H9 (cell line): ENCODE data around the gene SPEG. TPM values are rescaled to one million over a fixed set of nuclear protein-coding genes. Genes with fewer than 3 reads are reported as not detected.
A peak's percentile ranks its signal among the peaks of the same experiment; 100 is the strongest.

Experiments used
- DNase-seq: peaks from one replicate; pipeline ENCODE4 v3.0.0-alpha.2; 2017
- H2AFZ ChIP-seq: one replicate; pipeline ENCODE4 v1.6.1; 2013; ENCODE audit warnings: mild to moderate bottlenecking, low read length, control low read depth, moderate library complexity
- H2AK5ac ChIP-seq: 2 replicates; pipeline ENCODE4 v1.6.1; 2013; ENCODE audit warnings: low read length, control low read depth, mixed read lengths; ENCODE audit not compliant: insufficient read length
- H2BK120ac ChIP-seq: one replicate; pipeline ENCODE4 v1.6.1; 2013; ENCODE audit warnings: low read depth, mild to moderate bottlenecking, low read length, control low read depth, inconsistent platforms; ENCODE audit not compliant: poor library complexity, severe bottlenecking
- H2BK12ac ChIP-seq: 2 replicates; pipeline ENCODE4 v1.6.1; 2013; ENCODE audit warnings: low read length, control low read depth, mixed read lengths, low read depth; ENCODE audit not compliant: insufficient read length
- H2BK15ac ChIP-seq: 2 replicates; pipeline ENCODE4 v1.6.1; 2013; ENCODE audit warnings: low read depth, low read length, control low read depth
- H2BK20ac ChIP-seq: one replicate; pipeline ENCODE4 v1.6.1; 2013; ENCODE audit warnings: low read depth, mild to moderate bottlenecking, low read length, control low read depth, inconsistent platforms; ENCODE audit not compliant: poor library complexity, severe bottlenecking
- H2BK5ac ChIP-seq: 2 replicates; pipeline ENCODE4 v1.6.1; 2013; ENCODE audit warnings: low read length, control low read depth, mixed read lengths; ENCODE audit not compliant: insufficient read length
- H3K14ac ChIP-seq: 2 replicates; pipeline ENCODE4 v1.6.1; 2013; ENCODE audit warnings: low read length, control low read depth; ENCODE audit not compliant: insufficient read depth
- H3K18ac ChIP-seq: 2 replicates; pipeline ENCODE4 v1.6.1; 2013; ENCODE audit warnings: low read depth, mild to moderate bottlenecking, mixed read lengths, low read length, control low read depth; ENCODE audit not compliant: insufficient read length
- H3K23ac ChIP-seq: 2 replicates; pipeline ENCODE4 v1.6.1; 2013; ENCODE audit warnings: low read length, control low read depth, mixed read lengths, low read depth; ENCODE audit not compliant: insufficient read length
- H3K23me2 ChIP-seq: 2 replicates; pipeline ENCODE4 v1.6.1; 2013; ENCODE audit warnings: low read depth, mild to moderate bottlenecking, mixed read lengths, low read length, control low read depth; ENCODE audit not compliant: insufficient read length, poor library complexity, severe bottlenecking
- H3K27ac ChIP-seq: 2 replicates; pipeline ENCODE4 v1.5.1; 2013; ENCODE audit warnings: low read length, control low read depth, mixed read lengths, low read depth; ENCODE audit not compliant: insufficient read length
- H3K27me3 ChIP-seq: 2 replicates; pipeline ENCODE4 v1.6.1; 2013; ENCODE audit warnings: low read length, control low read depth, inconsistent platforms; ENCODE audit not compliant: insufficient read depth
- H3K4ac ChIP-seq: 2 replicates; pipeline ENCODE4 v1.6.1; 2013; ENCODE audit warnings: low read depth, mild to moderate bottlenecking, control low read depth, inconsistent platforms, low read length, moderate library complexity
- H3K4me1 ChIP-seq: 2 replicates; pipeline ENCODE4 v1.6.1; 2013; ENCODE audit warnings: low read length, control low read depth, inconsistent platforms; ENCODE audit not compliant: insufficient read depth
- H3K4me2 ChIP-seq: 2 replicates; pipeline ENCODE4 v1.6.1; 2013; ENCODE audit warnings: low read length, control low read depth, mixed read lengths; ENCODE audit not compliant: insufficient read length, insufficient read depth
- H3K56ac ChIP-seq: 2 replicates; pipeline ENCODE4 v1.6.1; 2013; ENCODE audit warnings: low read depth, mild to moderate bottlenecking, mixed read lengths, low read length, control low read depth; ENCODE audit not compliant: insufficient read length
- H3K79me1 ChIP-seq: 2 replicates; pipeline ENCODE4 v1.6.1; 2013; ENCODE audit warnings: low read depth, mild to moderate bottlenecking, moderate library complexity, low read length, control low read depth, inconsistent platforms; ENCODE audit not compliant: insufficient read depth, poor library complexity, severe bottlenecking
- H3K79me2 ChIP-seq: 2 replicates; pipeline ENCODE4 v1.6.1; 2013; ENCODE audit warnings: low read length, control low read depth, inconsistent platforms; ENCODE audit not compliant: insufficient read depth
- H3K9ac ChIP-seq: 2 replicates; pipeline ENCODE4 v1.6.1; 2013; ENCODE audit warnings: low read length, control low read depth, mixed read lengths; ENCODE audit not compliant: insufficient read length; ENCODE audit errors: extremely low read depth
- H3K9me3 ChIP-seq: one replicate; pipeline ENCODE4 v1.6.1; 2013; ENCODE audit warnings: low read depth, low read length, inconsistent platforms; ENCODE audit not compliant: control insufficient read depth
- H3T11ph ChIP-seq: one replicate; pipeline ENCODE4 v1.6.1; 2013; ENCODE audit warnings: mild to moderate bottlenecking, low read length, control low read depth, inconsistent platforms
- H4K20me1 ChIP-seq: one replicate; pipeline ENCODE4 v1.6.1; 2013; ENCODE audit not compliant: control insufficient read depth, insufficient read length, insufficient read depth
- H4K5ac ChIP-seq: 2 replicates; pipeline ENCODE4 v1.6.1; 2013; ENCODE audit warnings: low read depth, mild to moderate bottlenecking, mixed read lengths, low read length, control low read depth; ENCODE audit not compliant: insufficient read length
- H4K8ac ChIP-seq: replicated peaks from 2 replicates; pipeline ENCODE4 v1.6.1; 2013; ENCODE audit warnings: low read length, control low read depth, mixed read lengths, low read depth; ENCODE audit not compliant: insufficient read length
- H4K91ac ChIP-seq: 2 replicates; pipeline ENCODE4 v1.6.1; 2013; ENCODE audit warnings: low read depth, mild to moderate bottlenecking, moderate library complexity, mixed read lengths, low read length, control low read depth; ENCODE audit not compliant: insufficient read length
- H3K27ac Mint-ChIP-seq, 3 experiments: 2 replicates in 2 of 3; 3 replicates in 1 of 3; pipeline ENCODE4 v1.8.0; 2020 to 2021; ENCODE audit warnings: mixed read lengths in 3 of 3, mild to moderate bottlenecking in 1 of 3, moderate library complexity in 1 of 3
- H3K27me3 Mint-ChIP-seq: 2 replicates; pipeline ENCODE4 v1.8.0; 2021; ENCODE audit warnings: low read depth, mild to moderate bottlenecking, moderate library complexity, mixed read lengths
- H3K36me3 Mint-ChIP-seq, 3 experiments: 2 replicates in 2 of 3; 3 replicates in 1 of 3; pipeline ENCODE4 v1.8.0; 2020 to 2021; ENCODE audit warnings: low read depth in 3 of 3, mixed read lengths in 3 of 3; ENCODE audit not compliant: insufficient read depth in 1 of 3
- H3K4me1 Mint-ChIP-seq, 2 experiments: 2 replicates each; pipeline ENCODE4 v1.8.0; 2020; ENCODE audit warnings: mixed read lengths in 2 of 2
- H3K4me3 Mint-ChIP-seq, 2 experiments: 2 replicates in 1 of 2; 3 replicates in 1 of 2; pipeline ENCODE4 v1.8.0; 2020 to 2021; ENCODE audit warnings: mild to moderate bottlenecking in 2 of 2, mixed read lengths in 2 of 2, moderate library complexity in 1 of 2
- H3K9me3 Mint-ChIP-seq, 2 experiments: 2 replicates in 1 of 2; 3 replicates in 1 of 2; pipeline ENCODE4 v1.8.0; 2020; ENCODE audit warnings: mild to moderate bottlenecking in 2 of 2, mixed read lengths in 2 of 2, moderate library complexity in 1 of 2
- WGBS: extraction: QIAGEN DNeasy Blood & Tissue Kit; methylation state at CpG from one replicate; pipeline ENCODE4 v1.1.7; 2013; ENCODE audit warnings: missing lambda C conversion rate, low lambda C conversion rate, mixed read lengths; ENCODE audit not compliant: insufficient read length; ENCODE audit errors: extremely low coverage; 5-methylcytosine and 5-hydroxymethylcytosine counted together
- total RNA-seq: library from RNA; stranded (reverse); gene quantifications from 2 replicates; pipeline ENCODE4 v1.2.1, GENCODE V29; 2021
- TF ChIP-seq, protein P1 (sequence below): fragments of 200-600 bp; sonication (generic); conservative IDR thresholded peaks from 3 replicates; pipeline ENCODE4 v1.8.0; 2021; ENCODE audit warnings: antibody characterized with exemption, mild to moderate bottlenecking

SPEG gene
- total RNA-seq, 1 experiment from 2014 or later, result 23.7 TPM

DNA sequence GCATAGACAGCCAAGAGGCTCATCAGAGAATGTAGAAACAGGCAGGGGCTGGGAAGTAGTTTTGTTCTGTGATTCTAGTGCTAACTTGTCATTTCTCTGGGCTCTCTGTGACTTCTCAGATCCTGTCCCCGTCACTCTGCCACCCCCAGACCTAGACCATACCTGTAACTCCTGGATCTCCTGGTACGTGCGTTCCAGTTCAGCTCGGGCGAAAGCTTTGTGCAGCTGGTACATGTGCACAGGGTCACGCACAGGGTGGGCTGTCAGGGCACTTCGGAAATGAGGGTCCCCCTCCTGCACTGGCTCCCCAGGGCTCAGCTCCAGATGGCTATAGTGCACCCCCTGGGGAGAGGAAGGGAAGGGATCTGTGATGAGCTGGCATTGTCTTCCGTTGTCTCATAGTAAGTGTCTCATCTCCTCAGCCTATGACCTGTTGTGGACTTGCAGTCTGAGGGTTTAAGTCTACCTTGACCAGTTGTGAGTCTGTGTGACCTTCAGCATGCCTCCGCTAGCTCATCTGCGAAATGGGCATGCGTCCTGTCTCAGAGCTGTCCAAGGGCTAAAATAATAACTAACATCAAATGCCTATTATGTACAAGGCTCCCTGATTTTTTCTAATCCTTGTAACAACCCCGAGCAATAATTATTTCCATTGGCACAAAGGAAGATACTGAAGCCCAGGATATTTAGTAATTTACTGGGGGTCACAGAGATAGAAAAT lies 106.3 kb downstream of the SPEG start:
- Histone ChIP-seq H3K23me2 (peaks cover 16% of the 10 kb centered on the region), H3K23ac (no peak overlapping the region), H3K9me3 (no peaks in the 10 kb centered on the region), H2AFZ (no peak overlapping the region), H3K79me1 (no peaks in the 10 kb centered on the region), H3T11ph (no peak overlapping the region), H2BK12ac (no peak overlapping the region), H2BK5ac (no peak overlapping the region), H3K79me2 (no peaks in the 10 kb centered on the region), H3K27me3 (no peaks in the 10 kb centered on the region), H2BK20ac (no peak overlapping the region), H3K9ac (no peak overlapping the region), H3K56ac (no peak overlapping the region), H4K5ac (no peak overlapping the region), H3K4me2 (no peak overlapping the region), H4K8ac (no peak overlapping the region), H3K14ac (no peak overlapping the region), H3K4me1 (peaks cover 8% of the 10 kb centered on the region; the same call in 1 of the 2 replicates), H2BK15ac (no peak overlapping the region), H4K91ac (no peak overlapping the region), H3K27ac (no peak overlapping the region), H2AK5ac (no peak overlapping the region), H4K20me1 (no peaks in the 10 kb centered on the region), H3K18ac (no peak overlapping the region), H2BK120ac (no peak overlapping the region), H3K4ac (no peak overlapping the region)
- no CpG with 5 or more reads among the region's 12 CpGs for WGBS
- peaks cover 18 to 28% (median 21%) of the 10 kb centered on the region in 3 experiments for H3K36me3 Mint-ChIP-seq
- H3K27me3 Mint-ChIP-seq, result peaks cover 21% of the 10 kb centered on the region
- H3K27ac Mint-ChIP-seq, result peak overlapping the region in 1 of 3 experiments; percentile 34; a peak in 1 of 7 replicates
- peak overlapping the region in 1 of 2 experiments; percentile 29; a peak in 2 of 5 replicates for H3K4me3 Mint-ChIP-seq
- H3K9me3 Mint-ChIP-seq, result peaks cover 0 to 4% of the 10 kb centered on the region in 2 experiments; a peak in 1 of 5 replicates
- TF ChIP-seq, protein P1, sequence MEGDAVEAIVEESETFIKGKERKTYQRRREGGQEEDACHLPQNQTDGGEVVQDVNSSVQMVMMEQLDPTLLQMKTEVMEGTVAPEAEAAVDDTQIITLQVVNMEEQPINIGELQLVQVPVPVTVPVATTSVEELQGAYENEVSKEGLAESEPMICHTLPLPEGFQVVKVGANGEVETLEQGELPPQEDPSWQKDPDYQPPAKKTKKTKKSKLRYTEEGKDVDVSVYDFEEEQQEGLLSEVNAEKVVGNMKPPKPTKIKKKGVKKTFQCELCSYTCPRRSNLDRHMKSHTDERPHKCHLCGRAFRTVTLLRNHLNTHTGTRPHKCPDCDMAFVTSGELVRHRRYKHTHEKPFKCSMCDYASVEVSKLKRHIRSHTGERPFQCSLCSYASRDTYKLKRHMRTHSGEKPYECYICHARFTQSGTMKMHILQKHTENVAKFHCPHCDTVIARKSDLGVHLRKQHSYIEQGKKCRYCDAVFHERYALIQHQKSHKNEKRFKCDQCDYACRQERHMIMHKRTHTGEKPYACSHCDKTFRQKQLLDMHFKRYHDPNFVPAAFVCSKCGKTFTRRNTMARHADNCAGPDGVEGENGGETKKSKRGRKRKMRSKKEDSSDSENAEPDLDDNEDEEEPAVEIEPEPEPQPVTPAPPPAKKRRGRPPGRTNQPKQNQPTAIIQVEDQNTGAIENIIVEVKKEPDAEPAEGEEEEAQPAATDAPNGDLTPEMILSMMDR, result no peak
- peaks cover 39 to 40% of the 10 kb centered on the region in 2 experiments for H3K4me1 Mint-ChIP-seq
- DNase-seq, result no peak
